Vagina (tissue), 2 donors: ENCODE measurements around the gene MFAP2.

Source experiments
- POLR2A ChIP-seq, 2 donors: fragments of 450-650 bp; IDR thresholded peaks; one replicate each; pipeline ENCODE4 v1.6.1; 2017; ENCODE audit warnings: antibody characterized with exemption in 2 of 2, mild to moderate bottlenecking in 2 of 2, moderate library complexity in 2 of 2
- TF ChIP-seq, protein P1 (sequence below), 3 experiments: fragments of 450-650 bp in 2 of 3; fragments of 200-600 bp in 1 of 3; sonication (generic) in 1 of 3; IDR thresholded peaks; one replicate each; pipeline ENCODE4 v1.5.1; 2017 to 2019; ENCODE audit warnings: antibody characterized with exemption in 3 of 3, mild to moderate bottlenecking in 2 of 3, moderate library complexity in 2 of 3

GRCh38 chr1:16986560-16986959, 6.1 kb upstream of the MFAP2 start:
- TF ChIP-seq, protein P1, sequence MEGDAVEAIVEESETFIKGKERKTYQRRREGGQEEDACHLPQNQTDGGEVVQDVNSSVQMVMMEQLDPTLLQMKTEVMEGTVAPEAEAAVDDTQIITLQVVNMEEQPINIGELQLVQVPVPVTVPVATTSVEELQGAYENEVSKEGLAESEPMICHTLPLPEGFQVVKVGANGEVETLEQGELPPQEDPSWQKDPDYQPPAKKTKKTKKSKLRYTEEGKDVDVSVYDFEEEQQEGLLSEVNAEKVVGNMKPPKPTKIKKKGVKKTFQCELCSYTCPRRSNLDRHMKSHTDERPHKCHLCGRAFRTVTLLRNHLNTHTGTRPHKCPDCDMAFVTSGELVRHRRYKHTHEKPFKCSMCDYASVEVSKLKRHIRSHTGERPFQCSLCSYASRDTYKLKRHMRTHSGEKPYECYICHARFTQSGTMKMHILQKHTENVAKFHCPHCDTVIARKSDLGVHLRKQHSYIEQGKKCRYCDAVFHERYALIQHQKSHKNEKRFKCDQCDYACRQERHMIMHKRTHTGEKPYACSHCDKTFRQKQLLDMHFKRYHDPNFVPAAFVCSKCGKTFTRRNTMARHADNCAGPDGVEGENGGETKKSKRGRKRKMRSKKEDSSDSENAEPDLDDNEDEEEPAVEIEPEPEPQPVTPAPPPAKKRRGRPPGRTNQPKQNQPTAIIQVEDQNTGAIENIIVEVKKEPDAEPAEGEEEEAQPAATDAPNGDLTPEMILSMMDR (IDR thresholded peaks at IDR 0.05), result no peak
- no peak for TF ChIP-seq POLR2A (IDR thresholded peaks at IDR 0.05)
